Measurements from ENCODE around the gene SLC17A7.

Gene SLC17A7

GRCh38 chr19:49380391-49380790, 60.9 kb downstream of the SLC17A7 start:
- FAIRE-seq = no peak
- DNase-seq (ENCODE audit: low spot score) = no peak
